ENCODE measurements around the gene PDSS2. TPM values are rescaled to one million over a fixed set of nuclear protein-coding genes. Genes with fewer than 3 reads are reported as not detected.
"Not testable (repeated sequence)": the region's sequence is repeated elsewhere in the genome, so short reads cannot be mapped to it uniquely, and the experiment has no call there.

Gene PDSS2
- total and polyA plus RNA-seq, 2 of the 8 experiments (the other 6 are each of a cell fraction or from before 2014, with no cell fraction given): 10.7 to 16.1 TPM

DNA sequence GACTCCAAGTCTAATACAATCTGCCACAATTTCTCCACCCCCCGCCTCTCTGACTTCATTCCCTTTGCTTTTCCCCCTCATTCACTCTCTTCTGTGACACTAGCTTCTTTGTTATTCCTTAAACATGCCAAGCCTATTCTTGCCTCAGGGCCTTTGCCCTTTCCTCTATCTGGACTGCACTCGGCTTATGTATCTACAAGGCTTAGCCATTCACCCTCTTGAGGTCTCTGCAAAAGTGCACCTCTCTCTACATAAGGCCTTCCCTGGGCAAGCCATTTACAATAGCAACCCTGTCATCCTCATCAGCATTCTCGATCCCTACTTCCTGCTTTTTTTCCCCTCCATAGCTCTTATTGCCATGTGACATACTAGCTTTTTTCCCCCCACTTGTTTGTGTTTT, 168.9 kb downstream of the PDSS2 start (continued):
- no peak for TF ChIP-seq CTCF (IDR thresholded peaks at IDR 0.05; ENCODE audit: control extremely low read depth in 1 of 3, insufficient read depth in 1 of 3, low read depth in 1 of 3, low read length in 3 of 3)
- no peak for TF ChIP-seq SIRT6 (IDR thresholded peaks at IDR 0.05; ENCODE audit: low read length)
- no peak for TF ChIP-seq HDAC6 (IDR thresholded peaks at IDR 0.05; ENCODE audit: low read depth, low read length)
- no peak for TF ChIP-seq NANOG (IDR thresholded peaks at IDR 0.05; ENCODE audit: insufficient read depth, low read depth, low read length, poor library complexity, severe bottlenecking)
- no peak for TF ChIP-seq SP1 (IDR thresholded peaks at IDR 0.05; ENCODE audit: low read depth, low read length)

DNA sequence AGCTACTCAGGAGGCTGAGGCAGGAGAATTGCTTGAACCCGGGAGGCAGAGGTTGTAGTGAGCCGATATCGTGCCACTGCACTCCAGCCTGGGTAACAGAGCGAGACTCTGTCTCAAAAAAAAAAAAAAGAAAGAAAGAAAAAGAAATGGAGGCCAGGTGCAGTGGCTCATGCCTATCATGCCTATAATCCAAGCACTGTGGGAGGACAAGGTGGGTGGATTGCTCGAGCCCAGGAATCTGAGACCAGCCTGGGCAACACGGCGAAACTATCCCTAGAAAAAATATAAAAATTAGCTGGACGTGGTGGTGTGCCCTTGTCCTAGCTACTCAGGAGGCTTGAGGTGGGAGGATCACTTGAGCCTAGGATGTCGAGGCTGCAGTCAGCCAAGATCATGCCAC, 170.1 kb downstream of the PDSS2 start:
- H3K79me1 ChIP-seq (ENCODE audit: low read depth, low read length); H2BK20ac ChIP-seq (ENCODE audit: low read length); H4K20me1 ChIP-seq (replicated peaks in 1 of 2; ENCODE audit: control insufficient read depth in 1 of 2, insufficient read depth in 2 of 2, low read length in 2 of 2); H3K27me3 ChIP-seq (replicated peaks in 1 of 4; ENCODE audit: control insufficient read depth in 3 of 4, extremely low read depth in 1 of 4, insufficient read depth in 3 of 4, low read length in 3 of 4); H2BK5ac ChIP-seq (ENCODE audit: low read depth, low read length); H2AK5ac ChIP-seq (ENCODE audit: low read depth, low read length); H3K36me3 ChIP-seq (ENCODE audit: control insufficient read depth in 2 of 4, insufficient read depth in 4 of 4, low read length in 3 of 4); H4K91ac ChIP-seq (replicated peaks; ENCODE audit: insufficient read length, low read length); H4K5ac ChIP-seq (ENCODE audit: insufficient read length, low read depth, low read length); H3K79me2 ChIP-seq (ENCODE audit: control insufficient read depth in 1 of 2, insufficient read depth in 2 of 2, low read length in 2 of 2); H3K56ac ChIP-seq (replicated peaks; ENCODE audit: insufficient read length, low read depth, low read length); H3K4ac ChIP-seq (replicated peaks; ENCODE audit: insufficient read length, low read depth, low read length); H2AFZ ChIP-seq (ENCODE audit: low read length); H2BK12ac ChIP-seq (ENCODE audit: low read depth, low read length); FAIRE-seq; H3K4me2 ChIP-seq (ENCODE audit: insufficient read depth in 1 of 2, low read depth in 2 of 2, low read length in 2 of 2); H3K18ac ChIP-seq (ENCODE audit: extremely low read depth, low read length); H3K23ac ChIP-seq (ENCODE audit: insufficient read length); H3K9me3 ChIP-seq (ENCODE audit: insufficient read depth in 2 of 2, low read depth in 1 of 2, low read length in 1 of 2); H3K14ac ChIP-seq (ENCODE audit: insufficient read length); H3K9ac ChIP-seq (replicated peaks in 1 of 4; ENCODE audit: extremely low read depth in 1 of 4, low read depth in 3 of 4, low read length in 3 of 4); H3K23me2 ChIP-seq (ENCODE audit: low read depth, low read length); H3K27ac ChIP-seq (ENCODE audit: low read depth, low read length); DNase-seq (ENCODE audit: low read depth in 1 of 2, low spot score in 2 of 2); POLR2A ChIA-PET (ENCODE audit: partially characterized antibody); H2BK15ac ChIP-seq (ENCODE audit: low read length); H2BK120ac ChIP-seq (replicated peaks; ENCODE audit: low read depth, low read length); H3K4me3 ChIP-seq (ENCODE audit: extremely low read depth in 1 of 4, insufficient read depth in 2 of 4, low read depth in 3 of 4, low read length in 4 of 4); H4K8ac ChIP-seq (ENCODE audit: extremely low read depth, insufficient read depth, low read length): not testable (repeated sequence)
- 90% methylated on average over 8 of the region's 9 CpGs; no CpG with 5 or more reads in 1 of the 2 experiments for WGBS, 2 experiments (ENCODE audit: extremely low coverage in 1 of 2, insufficient coverage in 1 of 2, insufficient read length in 1 of 2, insufficient replicate concordance in 2 of 2, low coverage in 1 of 2, low lambda C conversion rate in 2 of 2, missing lambda C conversion rate in 1 of 2)
- peaks cover 4 to 11% (median 6%) of the 10 kb centered on the region in 4 experiments; a peak in 6 of 7 replicates for H3K4me1 ChIP-seq (replicated peaks in 1 of 4; ENCODE audit: control insufficient read depth in 3 of 4, insufficient read depth in 4 of 4, low read length in 3 of 4)
- CTCF ChIA-PET (ENCODE audit: partially characterized antibody): interaction anchor here (0.7 to 0.9 kb wide), 2 partner anchors 292 to 567 kb away, joined by 3 read pairs; no protein-coding TSS in a partner anchor
